Measurements from ENCODE around the gene GNAO1. TPM values are rescaled to one million over a fixed set of nuclear protein-coding genes. Genes with fewer than 3 reads are reported as not detected.
A peak's percentile ranks its signal among the peaks of the same experiment; 100 is the strongest.

The GNAO1 gene
- total RNA-seq, 4 donors from 2014 or later: 1.4 to 4.4 (median 2.5) TPM

DNA sequence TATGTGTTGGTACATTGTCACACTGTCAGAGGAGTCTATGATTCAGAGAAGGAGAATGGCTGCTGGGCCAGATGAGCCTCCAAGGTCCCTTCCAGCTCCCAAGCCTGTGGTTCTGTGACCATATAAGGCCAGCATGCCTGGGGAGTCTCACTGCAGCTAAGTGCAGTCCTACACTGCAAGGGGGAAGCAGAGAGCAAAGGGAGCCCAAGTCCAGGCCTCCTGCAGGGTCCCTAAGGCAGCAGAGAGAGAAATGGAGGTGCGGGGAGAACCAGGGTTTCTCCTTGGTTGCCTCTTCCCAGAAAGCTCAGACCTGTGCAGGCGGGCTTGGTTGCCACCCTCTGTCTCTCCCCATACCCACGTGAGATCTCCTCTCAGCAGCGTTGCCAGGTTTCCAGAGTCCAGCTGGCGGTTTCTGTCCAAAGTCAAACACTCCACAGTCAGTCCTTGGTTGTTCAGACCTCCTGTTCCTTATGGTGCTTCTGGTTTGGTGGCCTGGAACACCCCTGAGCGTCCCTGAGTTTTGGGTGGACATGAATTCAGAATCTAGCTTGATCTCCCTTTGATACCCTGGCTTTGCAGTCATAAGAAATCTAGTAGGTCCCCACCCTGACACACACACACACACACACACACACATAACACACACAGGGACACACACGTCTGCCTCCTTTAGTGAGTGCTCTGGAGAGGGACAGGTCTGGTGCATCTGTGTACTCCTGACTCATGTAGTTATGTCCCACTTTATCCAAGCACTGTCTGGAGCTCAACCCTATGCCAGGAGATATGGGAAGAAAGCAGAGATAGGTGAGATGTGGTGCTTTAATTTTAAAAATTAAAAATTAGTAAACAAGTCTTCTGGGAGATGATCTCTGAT lies 78.8 kb downstream of the GNAO1 start:
- TF ChIP-seq POLR2A (IDR thresholded peaks at IDR 0.05): no peak
- TF ChIP-seq, protein P1, sequence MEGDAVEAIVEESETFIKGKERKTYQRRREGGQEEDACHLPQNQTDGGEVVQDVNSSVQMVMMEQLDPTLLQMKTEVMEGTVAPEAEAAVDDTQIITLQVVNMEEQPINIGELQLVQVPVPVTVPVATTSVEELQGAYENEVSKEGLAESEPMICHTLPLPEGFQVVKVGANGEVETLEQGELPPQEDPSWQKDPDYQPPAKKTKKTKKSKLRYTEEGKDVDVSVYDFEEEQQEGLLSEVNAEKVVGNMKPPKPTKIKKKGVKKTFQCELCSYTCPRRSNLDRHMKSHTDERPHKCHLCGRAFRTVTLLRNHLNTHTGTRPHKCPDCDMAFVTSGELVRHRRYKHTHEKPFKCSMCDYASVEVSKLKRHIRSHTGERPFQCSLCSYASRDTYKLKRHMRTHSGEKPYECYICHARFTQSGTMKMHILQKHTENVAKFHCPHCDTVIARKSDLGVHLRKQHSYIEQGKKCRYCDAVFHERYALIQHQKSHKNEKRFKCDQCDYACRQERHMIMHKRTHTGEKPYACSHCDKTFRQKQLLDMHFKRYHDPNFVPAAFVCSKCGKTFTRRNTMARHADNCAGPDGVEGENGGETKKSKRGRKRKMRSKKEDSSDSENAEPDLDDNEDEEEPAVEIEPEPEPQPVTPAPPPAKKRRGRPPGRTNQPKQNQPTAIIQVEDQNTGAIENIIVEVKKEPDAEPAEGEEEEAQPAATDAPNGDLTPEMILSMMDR (IDR thresholded peaks at IDR 0.05): no peak
- intact Hi-C loops (cut with DNase I): no loop called here
- DNase-seq: peak in 1 of 2 donors; percentile 27
- Histone ChIP-seq H3K36me3 (no peaks in the 10 kb centered on the region), H3K9me3 (no peaks in the 10 kb centered on the region), H3K27ac (no peak overlapping the region), H3K4me3 (replicated peaks in 1 of 3) (no peak overlapping the region), H3K4me1 (no peaks in the 10 kb centered on the region), H3K27me3 (no peaks in the 10 kb centered on the region)
- WGBS, 2 donors: 69 to 71% methylated on average over 3 to 7 of the region's 7 CpGs

DNA sequence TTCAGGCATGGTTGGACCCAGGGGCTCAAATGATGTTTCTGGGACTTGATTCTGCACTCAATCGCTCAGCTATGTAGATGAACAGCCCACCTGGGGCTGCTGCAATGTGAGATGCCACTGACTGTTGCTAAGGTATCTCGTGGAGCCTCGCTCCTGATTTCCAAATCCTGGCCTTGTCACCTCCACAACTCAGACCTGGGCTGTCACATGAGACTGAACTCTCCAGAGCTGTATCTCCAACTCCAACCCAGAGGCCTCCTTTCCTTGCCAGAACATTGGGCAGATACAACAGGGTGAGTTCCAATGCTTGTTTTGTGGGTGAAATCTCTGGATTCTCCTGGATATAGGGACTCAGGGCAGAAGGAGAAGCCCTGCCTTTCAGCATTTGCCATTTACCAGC lies 79.5 kb downstream of the GNAO1 start:
- intact Hi-C loops (cut with DNase I): no loop called here
- TF ChIP-seq, protein P1 (IDR thresholded peaks at IDR 0.05): no peak
- no peak for TF ChIP-seq POLR2A (IDR thresholded peaks at IDR 0.05)
- 79 to 83% methylated on average over 3 of the region's 3 CpGs for WGBS, 2 donors

DNA sequence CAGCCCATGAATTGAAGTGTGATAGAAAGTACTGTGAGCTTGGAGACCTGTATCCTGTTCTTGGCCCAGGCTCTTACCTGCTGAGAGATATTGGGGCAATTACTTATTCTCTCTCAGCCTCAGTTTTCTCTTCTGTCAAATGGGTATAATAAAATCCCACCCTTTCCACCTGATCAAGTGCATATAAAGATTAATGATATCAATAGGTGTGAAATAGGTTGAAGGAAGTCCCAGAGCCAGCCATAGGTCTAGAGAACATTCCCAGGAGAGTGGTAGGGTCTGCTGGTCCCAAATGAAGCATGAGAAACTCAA lies 81.2 kb downstream of the GNAO1 start:
- TF ChIP-seq, protein P1 (IDR thresholded peaks at IDR 0.05): no peak
- TF ChIP-seq POLR2A (IDR thresholded peaks at IDR 0.05): no peak
- Histone ChIP-seq H3K9me3 (no peaks in the 10 kb centered on the region), H3K27me3 (no peaks in the 10 kb centered on the region), H3K4me3 (replicated peaks in 1 of 3) (no peak overlapping the region), H3K4me1 (no peaks in the 10 kb centered on the region), H3K36me3 (no peaks in the 10 kb centered on the region), H3K27ac (no peak overlapping the region)
- intact Hi-C loops (cut with DNase I): no loop called here
- DNase-seq: no peak

More for the DNA sequence above, 79.5 kb downstream of the GNAO1 start:
- no peak for DNase-seq
- no peak overlapping the region for H3K4me3 ChIP-seq (replicated peaks in 1 of 3)
- H3K27me3 ChIP-seq: no peaks in the 10 kb centered on the region
- H3K27ac ChIP-seq: no peak overlapping the region
- H3K4me1 ChIP-seq: no peaks in the 10 kb centered on the region
- no peaks in the 10 kb centered on the region for H3K9me3 ChIP-seq
- H3K36me3 ChIP-seq: no peaks in the 10 kb centered on the region

DNA sequence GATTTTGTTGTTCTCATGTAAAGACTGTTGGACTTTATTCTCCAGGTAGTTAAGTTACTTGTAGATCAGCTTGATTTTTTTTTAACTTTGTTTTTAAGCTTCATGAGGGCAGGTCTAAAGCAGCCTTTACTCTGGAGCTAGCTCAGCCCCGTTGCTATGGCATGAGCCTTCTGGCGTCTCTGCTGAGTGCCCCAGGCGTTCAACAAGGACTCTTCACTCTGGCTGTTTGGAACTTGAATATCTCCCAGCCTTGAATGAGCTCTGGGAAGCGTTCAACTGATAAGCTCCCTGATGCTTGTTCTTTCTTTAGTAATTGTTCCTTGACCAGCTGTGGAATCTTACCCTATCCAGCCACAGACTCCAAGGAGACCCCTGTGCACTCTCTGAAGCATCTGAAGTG lies 82.3 kb downstream of the GNAO1 start:
- Histone ChIP-seq H3K4me3 (replicated peaks in 1 of 3) (no peak overlapping the region), H3K27ac (no peak overlapping the region), H3K27me3 (no peaks in the 10 kb centered on the region), H3K36me3 (no peaks in the 10 kb centered on the region), H3K9me3 (no peaks in the 10 kb centered on the region), H3K4me1 (no peaks in the 10 kb centered on the region)
- no peak for TF ChIP-seq POLR2A (IDR thresholded peaks at IDR 0.05)
- TF ChIP-seq, protein P1 (IDR thresholded peaks at IDR 0.05): no peak
- DNase-seq: no peak
- intact Hi-C loops (cut with DNase I): no loop called here
- 36 to 39% methylated on average over 4 of the region's 4 CpGs for WGBS, 2 donors

DNA sequence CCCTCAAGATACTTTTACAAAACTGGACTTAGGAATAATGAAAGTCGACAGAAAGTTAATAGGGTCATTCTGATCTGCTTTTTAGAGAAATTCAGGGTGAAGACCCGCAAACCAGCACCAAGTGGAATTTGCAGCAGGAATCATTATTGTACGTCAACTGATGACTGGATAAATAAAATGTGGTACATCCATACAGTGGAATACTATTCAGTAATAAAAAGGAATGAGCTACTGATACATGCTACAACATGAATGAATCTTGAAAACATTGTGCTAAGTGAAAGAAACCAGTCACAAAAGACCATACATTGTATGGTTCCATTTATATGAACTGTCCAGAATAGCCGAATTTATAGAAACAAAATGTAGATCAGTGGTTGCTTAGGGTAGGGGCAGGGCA lies 83.1 kb downstream of the GNAO1 start:
- Histone ChIP-seq H3K4me3 (replicated peaks in 1 of 3) (no peak overlapping the region), H3K4me1 (no peaks in the 10 kb centered on the region), H3K27me3 (no peaks in the 10 kb centered on the region), H3K9me3 (no peaks in the 10 kb centered on the region), H3K27ac (no peak overlapping the region), H3K36me3 (no peaks in the 10 kb centered on the region)
- WGBS, 2 donors: 95 to 99% methylated on average over 4 of the region's 4 CpGs
- intact Hi-C loops (cut with DNase I): no loop called here
- TF ChIP-seq, protein P1 (IDR thresholded peaks at IDR 0.05): no peak
- no peak for TF ChIP-seq POLR2A (IDR thresholded peaks at IDR 0.05)
- DNase-seq: no peak
